Suprapubic skin (tissue), 4 donors: ENCODE measurements around the gene RC3H1.

Experiments
- EP300 ChIP-seq: sonication (generic); formaldehyde crosslinking; IDR thresholded peaks from one replicate; pipeline ENCODE4 v1.6.1; 2017; ENCODE audit warnings: antibody characterized with exemption
- POLR2A ChIP-seq, 2 donors: fragments of 450-650 bp; IDR thresholded peaks; one replicate each; pipeline ENCODE4 v1.6.1; 2017; ENCODE audit warnings: antibody characterized with exemption in 2 of 2, mild to moderate bottlenecking in 2 of 2, moderate library complexity in 2 of 2
- POLR2AphosphoS5 ChIP-seq, 3 donors: sonication (generic); formaldehyde crosslinking; IDR thresholded peaks; one replicate each; pipeline ENCODE4 v1.6.1; 2017; ENCODE audit warnings: antibody characterized with exemption in 3 of 3
- TF ChIP-seq, protein P1 (sequence below), 2 donors: fragments of 200-600 bp in 1 of 2; fragments of 450-650 bp in 1 of 2; sonication (generic) in 1 of 2; IDR thresholded peaks; one replicate each; pipeline ENCODE4 v1.5.1; 2016 to 2019; ENCODE audit warnings: antibody characterized with exemption in 2 of 2, mild to moderate bottlenecking in 1 of 2, moderate library complexity in 1 of 2

DNA sequence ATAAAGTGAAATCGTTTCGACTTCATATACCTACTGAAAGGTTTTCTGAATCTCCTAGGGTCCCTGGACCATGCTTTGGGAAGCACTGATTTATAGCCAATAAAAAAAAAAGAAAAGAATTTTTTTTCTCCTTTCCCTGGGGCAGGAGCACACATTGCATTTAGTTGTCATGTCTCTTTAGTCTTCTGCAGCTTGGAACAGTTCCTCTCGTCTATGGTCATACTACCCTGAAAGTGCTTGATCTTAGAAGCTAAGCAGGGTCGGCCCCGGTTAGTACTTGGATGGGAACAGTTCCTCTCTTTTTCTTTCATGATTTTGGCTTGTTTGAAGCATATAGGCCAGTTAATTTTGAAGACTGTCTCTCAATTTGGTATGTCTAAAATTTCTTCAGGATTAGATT is 101.3 kb downstream of the RC3H1 start:
- TF ChIP-seq POLR2A (IDR thresholded peaks at IDR 0.05), result no peak
- TF ChIP-seq, protein P1, sequence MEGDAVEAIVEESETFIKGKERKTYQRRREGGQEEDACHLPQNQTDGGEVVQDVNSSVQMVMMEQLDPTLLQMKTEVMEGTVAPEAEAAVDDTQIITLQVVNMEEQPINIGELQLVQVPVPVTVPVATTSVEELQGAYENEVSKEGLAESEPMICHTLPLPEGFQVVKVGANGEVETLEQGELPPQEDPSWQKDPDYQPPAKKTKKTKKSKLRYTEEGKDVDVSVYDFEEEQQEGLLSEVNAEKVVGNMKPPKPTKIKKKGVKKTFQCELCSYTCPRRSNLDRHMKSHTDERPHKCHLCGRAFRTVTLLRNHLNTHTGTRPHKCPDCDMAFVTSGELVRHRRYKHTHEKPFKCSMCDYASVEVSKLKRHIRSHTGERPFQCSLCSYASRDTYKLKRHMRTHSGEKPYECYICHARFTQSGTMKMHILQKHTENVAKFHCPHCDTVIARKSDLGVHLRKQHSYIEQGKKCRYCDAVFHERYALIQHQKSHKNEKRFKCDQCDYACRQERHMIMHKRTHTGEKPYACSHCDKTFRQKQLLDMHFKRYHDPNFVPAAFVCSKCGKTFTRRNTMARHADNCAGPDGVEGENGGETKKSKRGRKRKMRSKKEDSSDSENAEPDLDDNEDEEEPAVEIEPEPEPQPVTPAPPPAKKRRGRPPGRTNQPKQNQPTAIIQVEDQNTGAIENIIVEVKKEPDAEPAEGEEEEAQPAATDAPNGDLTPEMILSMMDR (IDR thresholded peaks at IDR 0.05), result no peak
- no peak for TF ChIP-seq POLR2AphosphoS5 (IDR thresholded peaks at IDR 0.05)
- no peak for TF ChIP-seq EP300
